Calu3 (cell line): ENCODE measurements around the gene PCNT. TPM values are rescaled to one million over a fixed set of nuclear protein-coding genes. Genes with fewer than 3 reads are reported as not detected.

ENCODE experiments used
- BruUV-seq: library from RNA; stranded (reverse); fragments of 400-500 nt; replicated peaks from 2 replicates; lab custom pipeline; 2021; lab: Mats Ljungman, UMichigan
- CTCF ChIA-PET: fragments of 300-600 bp; sonication (Branson Sonifier 250); formaldehyde crosslinking; loops from one replicate; lab custom pipeline; 2022; ENCODE audit warnings: antibody characterized with exemption; lab: Charles Lee
- DNase-seq: peaks from one replicate; pipeline ENCODE4 v3.0.0; 2022
- H3K27ac Mint-ChIP-seq: one replicate; pipeline ENCODE4 v1.8.0; 2022; ENCODE audit warnings: mixed read lengths; ENCODE audit not compliant: unreplicated experiment
- H3K27me3 Mint-ChIP-seq: one replicate; pipeline ENCODE4 v1.8.0; 2022; ENCODE audit warnings: mixed read lengths; ENCODE audit not compliant: unreplicated experiment
- H3K36me3 Mint-ChIP-seq: one replicate; pipeline ENCODE4 v1.8.0; 2022; ENCODE audit warnings: mild to moderate bottlenecking, moderate library complexity, mixed read lengths; ENCODE audit not compliant: insufficient read depth, unreplicated experiment
- H3K4me1 Mint-ChIP-seq: one replicate; pipeline ENCODE4 v1.8.0; 2022; ENCODE audit warnings: mild to moderate bottlenecking, low read depth, mixed read lengths; ENCODE audit not compliant: unreplicated experiment
- H3K4me3 Mint-ChIP-seq: one replicate; pipeline ENCODE4 v1.8.0; 2022; ENCODE audit warnings: mild to moderate bottlenecking, low read depth, moderate library complexity, mixed read lengths; ENCODE audit not compliant: unreplicated experiment
- H3K9me3 Mint-ChIP-seq: one replicate; pipeline ENCODE4 v1.8.0; 2022; ENCODE audit warnings: low read depth, mixed read lengths; ENCODE audit not compliant: unreplicated experiment
- CTCF ChIP-seq: fragments of 200-600 bp; IDR thresholded peaks from one replicate; pipeline ENCODE4 v1.8.0; 2022; ENCODE audit warnings: antibody characterized with exemption; ENCODE audit not compliant: unreplicated experiment
- intact Hi-C: fragments of 100-400 bp; cut with micrococcal nuclease; formaldehyde crosslinking; loops from one replicate; pipeline ENCODE4 v1.10.0; 2022; ENCODE audit not compliant: unreplicated experiment
- total RNA-seq: library from RNA; stranded (reverse); gene quantifications from 2 replicates; pipeline ENCODE4 v1.2.3, GENCODE V29; 2022

Gene PCNT
- total RNA-seq, 1 experiment from 2014 or later, result 32.2 TPM

GRCh38 chr21:46409641-46410406 lies 85.9 kb downstream of the PCNT start:
- CTCF ChIA-PET, result no interaction called here
- Mint-ChIP-seq H3K4me1 (no peaks in the 10 kb centered on the region), H3K27me3 (no peaks in the 10 kb centered on the region), H3K27ac (no peak overlapping the region), H3K36me3 (peaks cover 4% of the 10 kb centered on the region), H3K9me3 (no peaks in the 10 kb centered on the region), H3K4me3 (no peak overlapping the region)
- intact Hi-C loops, result no loop called here
- no peak for TF ChIP-seq CTCF
- no TSS peak for BruUV-seq
- no peak for DNase-seq

GRCh38 chr21:46410516-46410915 lies 86.6 kb downstream of the PCNT start:
- no peak for DNase-seq
- H3K27ac Mint-ChIP-seq, result no peak overlapping the region
- H3K9me3 Mint-ChIP-seq, result no peaks in the 10 kb centered on the region
- H3K4me1 Mint-ChIP-seq, result no peaks in the 10 kb centered on the region
- CTCF ChIA-PET, result no interaction called here
- no peak for TF ChIP-seq CTCF
- no peaks in the 10 kb centered on the region for H3K27me3 Mint-ChIP-seq
- no TSS peak for BruUV-seq
- no peak overlapping the region for H3K4me3 Mint-ChIP-seq
- peaks cover 4% of the 10 kb centered on the region for H3K36me3 Mint-ChIP-seq
- intact Hi-C loops, result no loop called here

GRCh38 chr21:46411236-46411635 lies 87.3 kb downstream of the PCNT start:
- intact Hi-C loops, result no loop called here
- Mint-ChIP-seq H3K4me3 (no peak overlapping the region), H3K4me1 (no peaks in the 10 kb centered on the region), H3K27me3 (no peaks in the 10 kb centered on the region), H3K36me3 (peaks cover 4% of the 10 kb centered on the region), H3K27ac (no peak overlapping the region), H3K9me3 (no peaks in the 10 kb centered on the region)
- BruUV-seq, result no TSS peak
- TF ChIP-seq CTCF, result no peak
- no peak for DNase-seq
- CTCF ChIA-PET, result no interaction called here

- H3K27ac Mint-ChIP-seq, result no peak overlapping the region
Measured at GRCh38 chr21:46411691-46412090, 87.7 kb downstream of the PCNT start.

More at GRCh38 chr21:46411691-46412090, 87.7 kb downstream of the PCNT start:
- H3K27me3 Mint-ChIP-seq, result no peaks in the 10 kb centered on the region
- no peak for DNase-seq
- intact Hi-C loops, result no loop called here
- H3K4me3 Mint-ChIP-seq, result no peak overlapping the region
- H3K9me3 Mint-ChIP-seq, result no peaks in the 10 kb centered on the region
- H3K36me3 Mint-ChIP-seq, result peaks cover 4% of the 10 kb centered on the region
- CTCF ChIA-PET, result no interaction called here
- no TSS peak for BruUV-seq
- no peaks in the 10 kb centered on the region for H3K4me1 Mint-ChIP-seq
- no peak for TF ChIP-seq CTCF
